Chondrocyte (in vitro differentiated cells): ENCODE data around the gene SYNGR1. TPM values are rescaled to one million over a fixed set of nuclear protein-coding genes. Genes with fewer than 3 reads are reported as not detected.

Source experiments
- DNase-seq: peaks from one replicate; pipeline ENCODE4 v3.0.0; 2021; ENCODE audit warnings: mixed read lengths, low spot score
- H3K27ac Mint-ChIP-seq: one replicate; pipeline ENCODE4 v1.8.0; 2021; ENCODE audit warnings: mild to moderate bottlenecking, moderate library complexity, mixed read lengths; ENCODE audit not compliant: unreplicated experiment
- H3K27me3 Mint-ChIP-seq: 2 replicates; pipeline ENCODE4 v1.8.0; 2021; ENCODE audit warnings: low read depth, mixed read lengths
- H3K36me3 Mint-ChIP-seq: 2 replicates; pipeline ENCODE4 v1.8.0; 2021; ENCODE audit warnings: low read depth, mixed read lengths
- H3K4me1 Mint-ChIP-seq: 2 replicates; pipeline ENCODE4 v1.8.0; 2021; ENCODE audit warnings: low read depth, mild to moderate bottlenecking, mixed read lengths
- H3K4me3 Mint-ChIP-seq: one replicate; pipeline ENCODE4 v1.8.0; 2021; ENCODE audit warnings: mild to moderate bottlenecking, moderate library complexity, mixed read lengths; ENCODE audit not compliant: unreplicated experiment
- H3K9me3 Mint-ChIP-seq: 2 replicates; pipeline ENCODE4 v1.8.0; 2021; ENCODE audit warnings: low read depth, mixed read lengths
- total RNA-seq: library from RNA; stranded (reverse); gene quantifications from 3 replicates; pipeline ENCODE4 v1.2.1, GENCODE V29; 2021
- TF ChIP-seq, protein P1 (sequence below): fragments of 200-600 bp; sonication (generic); IDR thresholded peaks from 2 replicates; pipeline ENCODE4 v1.5.0; 2021; ENCODE audit warnings: antibody characterized with exemption, mild to moderate bottlenecking, moderate library complexity

SYNGR1 gene
- total RNA-seq, 1 donor from 2014 or later, result 18.4 TPM

DNA sequence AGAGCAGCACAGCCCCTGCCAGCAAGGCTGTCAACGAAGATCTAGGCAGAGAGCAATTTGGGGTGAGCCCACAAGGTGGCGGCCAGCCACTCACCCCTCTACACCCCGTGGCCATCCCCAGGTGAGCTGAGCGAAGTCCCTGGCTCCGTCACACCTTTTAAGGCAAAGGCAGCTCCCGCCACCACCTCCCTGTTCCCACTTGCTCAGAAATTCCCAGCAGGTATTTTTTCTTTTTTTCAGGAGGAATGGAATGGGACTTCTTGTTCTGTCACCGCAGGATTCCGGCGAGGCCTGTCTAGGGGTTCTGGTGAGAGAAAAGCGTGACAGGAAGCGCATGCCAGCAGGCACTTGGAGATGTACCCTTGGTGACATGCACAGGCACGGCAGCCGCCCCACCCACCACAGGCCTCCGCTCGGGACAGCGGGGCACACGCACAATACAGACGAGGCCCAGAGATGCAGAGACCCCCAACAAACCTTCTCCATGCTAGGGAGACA, 40.4 kb upstream of the SYNGR1 start:
- Mint-ChIP-seq H3K9me3 (no peaks in the 10 kb centered on the region), H3K4me3 (peak overlapping the region; percentile 56), H3K27ac (peak overlapping the region; percentile 100), H3K36me3 (peaks cover 24% of the 10 kb centered on the region), H3K4me1 (peaks cover 65% of the 10 kb centered on the region), H3K27me3 (no peaks in the 10 kb centered on the region)
- DNase-seq, result no peak
- TF ChIP-seq, protein P1, sequence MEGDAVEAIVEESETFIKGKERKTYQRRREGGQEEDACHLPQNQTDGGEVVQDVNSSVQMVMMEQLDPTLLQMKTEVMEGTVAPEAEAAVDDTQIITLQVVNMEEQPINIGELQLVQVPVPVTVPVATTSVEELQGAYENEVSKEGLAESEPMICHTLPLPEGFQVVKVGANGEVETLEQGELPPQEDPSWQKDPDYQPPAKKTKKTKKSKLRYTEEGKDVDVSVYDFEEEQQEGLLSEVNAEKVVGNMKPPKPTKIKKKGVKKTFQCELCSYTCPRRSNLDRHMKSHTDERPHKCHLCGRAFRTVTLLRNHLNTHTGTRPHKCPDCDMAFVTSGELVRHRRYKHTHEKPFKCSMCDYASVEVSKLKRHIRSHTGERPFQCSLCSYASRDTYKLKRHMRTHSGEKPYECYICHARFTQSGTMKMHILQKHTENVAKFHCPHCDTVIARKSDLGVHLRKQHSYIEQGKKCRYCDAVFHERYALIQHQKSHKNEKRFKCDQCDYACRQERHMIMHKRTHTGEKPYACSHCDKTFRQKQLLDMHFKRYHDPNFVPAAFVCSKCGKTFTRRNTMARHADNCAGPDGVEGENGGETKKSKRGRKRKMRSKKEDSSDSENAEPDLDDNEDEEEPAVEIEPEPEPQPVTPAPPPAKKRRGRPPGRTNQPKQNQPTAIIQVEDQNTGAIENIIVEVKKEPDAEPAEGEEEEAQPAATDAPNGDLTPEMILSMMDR, result peak; percentile 62

DNA sequence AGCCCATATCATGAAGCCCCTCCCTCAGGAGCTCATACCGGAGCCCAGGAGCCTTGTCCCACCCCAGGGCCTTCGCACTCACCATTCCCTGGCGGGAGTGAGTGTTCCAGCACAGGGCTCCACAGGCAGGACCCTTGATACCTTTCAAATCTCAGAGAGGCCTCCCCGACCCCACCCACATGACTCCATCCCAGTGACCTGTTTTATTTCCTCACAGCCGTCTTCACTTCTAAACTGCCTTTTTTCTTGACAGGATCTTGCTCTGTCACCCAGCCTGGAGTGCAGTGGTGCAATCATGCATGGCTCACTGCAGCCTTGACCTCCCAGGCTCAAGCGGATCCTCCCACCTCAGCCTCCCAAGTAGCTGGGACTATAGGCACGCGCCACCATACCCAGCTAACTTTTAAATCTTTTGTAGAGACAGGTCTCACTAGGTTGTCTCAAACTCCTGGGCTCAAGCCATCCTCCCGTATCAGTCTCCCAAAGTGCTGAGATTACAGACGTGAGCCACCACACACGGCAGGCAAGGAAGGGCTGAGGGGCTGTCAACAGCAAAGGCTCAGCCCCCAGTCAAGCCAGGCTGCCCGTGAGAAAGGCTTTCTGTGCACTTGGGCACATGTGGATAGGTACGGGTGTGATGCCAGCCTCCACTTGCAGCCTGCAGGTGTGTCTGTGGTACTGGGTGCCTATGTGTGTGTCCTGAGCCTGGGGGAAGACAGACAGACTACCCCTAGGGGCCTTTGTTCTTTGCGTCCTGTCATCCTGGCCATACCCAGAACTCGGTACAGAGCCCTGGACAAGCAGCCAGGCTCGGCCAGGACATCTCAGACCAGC, 39.7 kb upstream of the SYNGR1 start:
- DNase-seq, result no peak
- H3K4me1 Mint-ChIP-seq, result peaks cover 71% of the 10 kb centered on the region
- H3K9me3 Mint-ChIP-seq, result no peaks in the 10 kb centered on the region
- H3K27ac Mint-ChIP-seq, result peak overlapping the region; percentile 100
- TF ChIP-seq, protein P1, result no peak
- H3K4me3 Mint-ChIP-seq, result peak overlapping the region; percentile 13
- H3K27me3 Mint-ChIP-seq, result no peaks in the 10 kb centered on the region
- peaks cover 29% of the 10 kb centered on the region for H3K36me3 Mint-ChIP-seq

DNA sequence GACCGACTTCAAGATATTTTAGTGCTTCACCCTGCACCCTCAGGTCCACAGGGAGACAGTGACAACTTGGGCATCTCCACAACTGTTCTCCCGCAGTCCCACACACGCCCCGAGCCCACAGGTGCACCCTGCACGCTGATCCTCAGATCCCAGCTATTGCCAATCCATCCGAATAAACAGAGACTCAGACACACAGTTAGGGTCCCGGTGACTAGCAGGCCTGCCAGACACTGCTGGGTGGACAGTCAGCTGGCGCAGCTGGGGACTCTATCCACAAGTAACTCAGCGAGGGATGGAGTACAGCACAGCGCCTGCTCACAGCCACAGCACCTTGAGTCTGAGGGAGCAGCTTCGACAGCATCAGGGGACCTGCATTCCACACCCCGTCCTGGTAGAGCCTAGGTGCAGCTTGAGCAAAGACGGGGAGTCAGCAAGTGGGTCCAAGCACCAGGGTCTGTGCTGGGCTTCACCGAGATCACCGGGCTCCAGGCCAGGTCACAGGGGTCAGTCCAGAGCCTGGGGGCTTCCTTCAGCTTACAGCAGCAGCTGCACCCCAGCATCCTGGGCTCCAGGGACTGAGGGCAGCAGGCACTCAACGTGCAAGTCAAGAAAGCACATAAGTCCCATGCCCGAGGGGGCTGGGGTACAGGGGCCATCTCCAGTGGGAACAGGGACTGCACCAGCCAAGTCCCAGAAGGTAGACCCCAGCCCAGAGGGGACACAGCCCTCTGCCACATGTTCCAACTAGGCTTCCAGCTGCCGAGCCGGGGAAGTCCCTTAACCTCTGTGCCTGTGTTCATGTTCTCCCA, 38.0 kb upstream of the SYNGR1 start:
- no peak for DNase-seq
- Mint-ChIP-seq H3K27me3 (no peaks in the 10 kb centered on the region), H3K4me3 (no peak overlapping the region), H3K36me3 (peaks cover 39% of the 10 kb centered on the region), H3K4me1 (peaks cover 82% of the 10 kb centered on the region), H3K27ac (peak overlapping the region; percentile 70), H3K9me3 (no peaks in the 10 kb centered on the region)
- TF ChIP-seq, protein P1, result no peak

DNA sequence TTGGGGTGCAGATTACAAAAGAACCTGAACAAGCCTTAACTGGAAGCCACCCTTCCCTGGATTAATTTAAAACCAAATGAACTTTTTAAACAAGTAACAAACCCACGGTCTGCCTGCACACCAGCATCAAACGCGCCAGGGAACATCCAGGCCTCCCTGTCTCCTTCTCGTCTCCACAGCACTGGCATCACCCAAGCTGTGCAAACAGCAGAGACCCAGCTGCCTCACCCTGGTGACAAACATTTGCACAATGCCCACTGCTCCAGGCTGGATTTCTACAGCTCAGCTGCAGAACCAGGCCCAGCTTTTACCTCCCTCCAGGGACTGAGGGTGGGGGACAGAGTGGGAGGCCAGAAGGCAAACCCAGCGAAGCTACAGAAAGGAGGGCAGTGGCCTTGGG, 37.4 kb upstream of the SYNGR1 start:
- H3K36me3 Mint-ChIP-seq, result peaks cover 45% of the 10 kb centered on the region
- H3K4me3 Mint-ChIP-seq, result peak overlapping the region; percentile 7
- TF ChIP-seq, protein P1, result no peak
- peaks cover 88% of the 10 kb centered on the region for H3K4me1 Mint-ChIP-seq
- no peak for DNase-seq
- H3K27ac Mint-ChIP-seq, result peak overlapping the region; percentile 70
- no peaks in the 10 kb centered on the region for H3K27me3 Mint-ChIP-seq
- H3K9me3 Mint-ChIP-seq, result no peaks in the 10 kb centered on the region
